Activated CD8-positive, alpha-beta memory T cell treated with anti-CD3 and anti-CD28 coated beads for 1 hour (primary cell): ENCODE measurements around the gene OR11A1.

ENCODE experiments used
- DNase-seq, 2 donors: peaks; one replicate each; pipeline ENCODE4 v3.0.0-alpha.2; 2020; ENCODE audit warnings: low read depth in 1 of 2; ENCODE audit errors: extremely low read depth in 1 of 2

OR11A1 gene

GRCh38 chr6:29403801-29404200 is 53.1 kb downstream of the OR11A1 start:
- DNase-seq = no peak

GRCh38 chr6:29399525-29399924 is 57.3 kb downstream of the OR11A1 start:
- DNase-seq = no peak

- DNase-seq = no peak
Measured at GRCh38 chr6:29395331-29395730, 61.5 kb downstream of the OR11A1 start, which contains the start of gene OR12D2. OR12D2 (plus strand) TSS chr6:29395631; CDS start chr6:29396700, 1,069 bp downstream.

GRCh38 chr6:29388533-29388932 is 68.3 kb downstream of the OR11A1 start:
- no peak for DNase-seq

- no peak for DNase-seq
Measured at GRCh38 chr6:29376003-29376402, 80.9 kb downstream of the OR11A1 start.
